Hematopoietic multipotent progenitor cell treated with erythropoietin and hydrocortisone succinate and interleukin-3 and kit ligand, for 15 days (in vitro differentiated cells): ENCODE data around the gene MPZL1.
"Not testable (repeated sequence)": the region's sequence is repeated elsewhere in the genome, so short reads cannot be mapped to it uniquely, and the experiment has no call there.

Experiments used
- DNase-seq: peaks from one replicate; pipeline ENCODE4 v3.0.0-alpha.2; 2015; ENCODE audit warnings: low spot score

MPZL1 gene

GRCh38 chr1:167719715-167720421 is 1.9 kb upstream of the MPZL1 start:
- not testable (repeated sequence) for DNase-seq

DNA sequence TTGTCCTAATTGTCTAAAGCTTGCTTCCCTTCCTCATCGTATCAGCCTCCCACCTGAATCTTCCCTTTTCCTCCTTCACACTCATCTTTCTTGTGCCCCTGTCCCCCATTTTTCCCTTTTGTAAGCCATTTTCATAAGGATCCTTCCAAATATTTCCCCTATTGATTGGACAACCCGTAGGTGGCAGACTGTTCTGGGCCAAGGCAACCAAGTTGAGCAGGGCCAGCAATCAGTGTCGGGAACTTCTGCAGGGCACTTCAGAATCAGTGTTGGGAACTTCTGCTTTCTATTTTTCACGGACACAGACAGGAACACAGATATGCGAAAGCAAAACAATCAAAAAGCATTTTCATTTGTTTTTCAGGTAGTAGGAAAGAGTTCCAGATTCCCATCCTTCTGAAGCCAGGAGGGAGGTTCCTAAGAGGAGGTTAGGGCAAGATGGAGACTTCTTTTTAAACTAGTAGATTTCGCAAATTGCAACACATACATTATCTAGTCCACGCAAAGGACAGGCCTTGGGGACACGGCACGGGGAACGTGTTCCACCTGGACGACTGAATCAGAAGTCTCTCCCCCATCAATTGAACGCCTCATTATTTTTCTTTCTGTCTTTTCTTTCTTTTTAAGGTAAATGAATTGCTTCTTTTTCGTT is 691 bp upstream of the MPZL1 start:
- DNase-seq, result no peak

GRCh38 chr1:167722152-167722869 is 529 bp downstream of the MPZL1 start:
- DNase-seq, result no peak

- DNase-seq, result no peak
These were observed 1.1 kb downstream of the MPZL1 start for GRCh38 chr1:167722870-167723251.

GRCh38 chr1:167723707-167724323 is 2.0 kb downstream of the MPZL1 start:
- no peak for DNase-seq

DNA sequence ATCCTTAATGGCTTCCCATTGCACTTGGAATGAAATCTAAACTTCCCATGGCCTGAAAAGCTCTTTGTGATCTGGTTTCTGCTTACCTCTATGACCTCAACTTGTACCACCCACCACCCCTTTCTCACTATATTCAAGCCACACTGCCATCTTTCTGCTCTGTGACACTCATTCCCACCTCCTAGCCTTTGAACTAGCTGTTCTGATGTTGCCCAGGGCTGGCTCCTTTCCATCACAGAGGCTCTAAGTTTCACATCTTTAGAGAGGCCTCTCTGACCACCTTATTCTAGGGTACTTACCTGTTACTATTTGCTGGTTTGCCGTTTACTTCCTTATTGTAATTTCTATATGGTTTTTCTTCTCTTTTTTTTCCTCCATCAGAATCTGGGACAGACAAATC is 4.2 kb downstream of the MPZL1 start:
- DNase-seq, result no peak

- DNase-seq, result no peak
These were observed 7.1 kb downstream of the MPZL1 start for GRCh38 chr1:167728818-167729410.

GRCh38 chr1:167734227-167734626 is 12.4 kb downstream of the MPZL1 start:
- DNase-seq, result no peak

- no peak for DNase-seq
These were observed 13.1 kb downstream of the MPZL1 start for GRCh38 chr1:167734841-167735240.

DNA sequence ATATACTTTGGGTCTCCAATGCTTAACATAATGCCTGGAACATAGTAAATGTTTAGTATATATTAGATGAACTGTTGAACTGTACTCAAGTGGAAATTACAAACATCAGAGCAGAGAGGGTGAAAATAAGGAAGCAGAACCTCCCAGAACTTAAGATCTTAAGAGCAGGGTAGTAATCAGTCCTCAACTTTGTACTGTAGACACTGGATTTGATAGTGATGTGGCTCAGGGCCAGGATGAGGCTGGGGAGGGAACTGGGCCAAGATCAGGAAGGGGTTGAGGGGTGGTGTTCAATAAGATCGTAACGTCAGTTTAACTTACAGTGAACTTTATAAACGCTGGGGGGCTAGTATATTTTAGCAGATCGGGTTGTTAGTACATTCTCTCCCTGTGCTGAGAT is 15.4 kb downstream of the MPZL1 start:
- DNase-seq, result no peak

GRCh38 chr1:167738158-167738557 is 16.4 kb downstream of the MPZL1 start:
- DNase-seq, result no peak

GRCh38 chr1:167739752-167740151 is 18.0 kb downstream of the MPZL1 start:
- DNase-seq, result no peak

GRCh38 chr1:167741103-167741502 is 19.3 kb downstream of the MPZL1 start:
- not testable (repeated sequence) for DNase-seq

- DNase-seq, result not testable (repeated sequence)
These were observed 20.7 kb downstream of the MPZL1 start for GRCh38 chr1:167742392-167743057.

DNA sequence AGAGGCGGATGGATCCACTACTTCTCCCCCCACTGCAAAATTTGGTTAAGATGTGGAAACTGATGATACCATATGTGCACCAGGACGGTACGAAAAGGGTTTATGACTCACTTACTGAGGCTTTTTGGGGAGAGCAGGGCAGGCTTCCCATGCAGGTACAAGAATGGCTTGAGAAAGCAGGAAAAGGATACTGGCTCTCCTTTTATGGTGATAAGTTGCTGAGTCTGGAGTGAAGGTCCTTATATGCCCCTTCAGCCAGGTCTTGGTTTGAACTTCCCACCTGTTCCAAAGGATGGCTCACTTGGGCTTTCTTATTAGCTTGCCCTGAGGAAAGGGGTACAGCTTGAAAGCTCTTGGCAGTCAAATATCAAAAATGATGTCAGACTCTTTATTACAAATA is 23.1 kb downstream of the MPZL1 start:
- no peak for DNase-seq

- no peak for DNase-seq
These were observed 24.4 kb downstream of the MPZL1 start for GRCh38 chr1:167746013-167746672.

GRCh38 chr1:167746988-167747655 is 25.3 kb downstream of the MPZL1 start:
- no peak for DNase-seq

DNA sequence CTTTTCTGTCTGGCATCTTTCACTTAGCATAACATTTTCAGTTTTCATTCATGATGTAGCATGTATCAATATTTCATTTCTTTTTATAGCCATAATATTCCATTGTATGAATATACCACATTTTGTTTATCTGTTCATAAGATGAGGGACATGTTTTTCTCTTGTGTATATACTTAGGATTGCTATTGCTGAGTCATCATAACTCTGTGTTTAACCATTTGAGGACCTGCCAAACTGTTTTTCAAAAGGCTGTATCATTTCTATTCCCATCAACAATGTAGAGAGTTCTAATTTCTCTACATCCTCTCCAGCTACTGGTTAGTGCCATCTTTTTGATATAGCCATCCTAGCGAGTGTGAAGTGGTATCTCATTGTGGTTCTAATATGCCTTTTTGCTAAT is 26.2 kb downstream of the MPZL1 start:
- DNase-seq, result peak; percentile 46

- DNase-seq, result no peak
These were observed 27.1 kb downstream of the MPZL1 start for GRCh38 chr1:167748906-167749305.

- DNase-seq, result no peak
These were observed 28.0 kb downstream of the MPZL1 start for GRCh38 chr1:167749741-167750140.

DNA sequence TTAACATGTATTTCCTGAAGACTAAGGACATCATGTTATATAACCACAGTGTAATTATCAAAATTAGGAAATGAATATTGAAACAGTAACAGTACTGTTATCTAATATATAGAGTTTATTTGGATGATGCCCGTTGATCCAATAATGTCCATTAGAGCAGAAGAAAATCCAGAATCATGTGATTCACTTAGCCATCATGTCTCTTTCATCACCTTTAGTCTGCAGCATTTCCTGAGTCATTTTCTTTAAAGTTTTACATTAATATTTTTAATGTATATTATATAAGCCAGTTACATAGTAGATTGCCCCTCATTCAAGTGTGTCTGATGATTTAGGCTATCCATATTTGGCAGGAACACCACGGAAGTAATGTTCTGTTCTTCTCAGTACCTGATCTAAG is 28.9 kb downstream of the MPZL1 start:
- DNase-seq, result no peak
